ENCODE results near the gene SLC6A18. TPM values are rescaled to one million over a fixed set of nuclear protein-coding genes. Genes with fewer than 3 reads are reported as not detected.

SLC6A18 gene
- polyA plus RNA-seq, 1 donor (not counting 4 experiments of a cell fraction or from before 2014, with no cell fraction given): not detected

DNA sequence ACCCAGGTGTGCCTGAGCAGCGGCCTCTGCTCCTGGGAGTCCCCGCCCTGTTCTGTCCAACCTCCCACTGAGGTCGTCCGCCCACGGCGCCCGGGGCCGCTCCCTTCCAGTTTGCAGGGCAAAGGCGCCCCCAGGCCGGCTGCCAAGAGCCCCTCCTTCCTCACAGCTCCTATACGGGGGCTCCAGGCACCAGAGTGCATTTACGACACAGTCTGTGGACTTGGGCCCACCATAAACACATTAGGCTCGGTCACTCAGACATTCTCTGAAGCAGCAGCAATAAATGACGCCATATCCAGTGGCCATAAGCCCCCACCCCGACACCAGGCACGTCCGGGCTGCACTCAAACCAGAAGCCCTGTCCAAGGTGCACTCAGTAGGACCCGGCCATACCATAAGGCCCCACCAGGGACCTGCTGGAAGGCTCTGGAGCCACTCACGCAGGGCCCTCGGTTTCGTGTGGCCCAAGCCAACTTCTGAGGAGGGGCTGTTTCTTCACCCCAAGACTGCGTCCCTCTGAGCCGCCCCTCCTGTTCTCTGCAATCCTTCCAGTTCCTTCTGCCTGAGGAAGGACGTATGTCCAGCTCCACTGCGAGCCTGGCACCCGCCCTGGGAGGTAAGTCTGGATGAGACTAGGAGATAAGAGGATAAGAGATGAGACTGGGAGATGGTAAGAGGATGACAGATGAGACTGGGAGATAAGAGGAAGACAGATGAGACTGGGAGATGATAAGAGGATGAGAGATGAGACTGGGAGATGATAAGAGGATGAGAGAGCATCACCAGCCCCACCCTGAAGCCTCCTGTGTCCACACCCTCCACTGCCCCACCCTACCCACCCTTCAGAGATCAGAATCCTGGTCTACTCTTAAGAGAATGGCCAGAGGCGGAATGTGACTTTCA, 26.7 kb downstream of the SLC6A18 start:
- H3K27ac ChIP-seq (ENCODE audit: control insufficient read depth, insufficient read depth, low read length): no peak overlapping the region
- dilution Hi-C loops (cut with MboI; ENCODE audit: extremely low pct_ligation_motif_present, low sequenced_read_pairs): no loop called here
- no peaks in the 10 kb centered on the region for H3K36me3 ChIP-seq (ENCODE audit: control insufficient read depth in 2 of 2, extremely low read depth in 1 of 2, insufficient read depth in 2 of 2, low read length in 2 of 2)
- no peak for FAIRE-seq
- no peaks in the 10 kb centered on the region for H3K9me1 ChIP-seq (ENCODE audit: control insufficient read depth, extremely low read depth, insufficient read depth, low read length)
- H2AFZ ChIP-seq (ENCODE audit: control insufficient read depth, low read length): no peak overlapping the region
- no peaks in the 10 kb centered on the region for H4K20me1 ChIP-seq (ENCODE audit: control insufficient read depth, extremely low read depth, insufficient read depth, low read length)
- H3K4me2 ChIP-seq (ENCODE audit: control insufficient read depth, extremely low read depth, insufficient read depth, low read depth, low read length): no peak overlapping the region
- H3K9ac ChIP-seq (ENCODE audit: control insufficient read depth, extremely low read depth, insufficient read depth, low read length): no peak overlapping the region
- no peak for DNase-seq (ENCODE audit: low read depth, low spot score)
- no peaks in the 10 kb centered on the region for H3K79me2 ChIP-seq (ENCODE audit: control insufficient read depth, insufficient read depth, low read length)
- TF ChIP-seq, protein P1, sequence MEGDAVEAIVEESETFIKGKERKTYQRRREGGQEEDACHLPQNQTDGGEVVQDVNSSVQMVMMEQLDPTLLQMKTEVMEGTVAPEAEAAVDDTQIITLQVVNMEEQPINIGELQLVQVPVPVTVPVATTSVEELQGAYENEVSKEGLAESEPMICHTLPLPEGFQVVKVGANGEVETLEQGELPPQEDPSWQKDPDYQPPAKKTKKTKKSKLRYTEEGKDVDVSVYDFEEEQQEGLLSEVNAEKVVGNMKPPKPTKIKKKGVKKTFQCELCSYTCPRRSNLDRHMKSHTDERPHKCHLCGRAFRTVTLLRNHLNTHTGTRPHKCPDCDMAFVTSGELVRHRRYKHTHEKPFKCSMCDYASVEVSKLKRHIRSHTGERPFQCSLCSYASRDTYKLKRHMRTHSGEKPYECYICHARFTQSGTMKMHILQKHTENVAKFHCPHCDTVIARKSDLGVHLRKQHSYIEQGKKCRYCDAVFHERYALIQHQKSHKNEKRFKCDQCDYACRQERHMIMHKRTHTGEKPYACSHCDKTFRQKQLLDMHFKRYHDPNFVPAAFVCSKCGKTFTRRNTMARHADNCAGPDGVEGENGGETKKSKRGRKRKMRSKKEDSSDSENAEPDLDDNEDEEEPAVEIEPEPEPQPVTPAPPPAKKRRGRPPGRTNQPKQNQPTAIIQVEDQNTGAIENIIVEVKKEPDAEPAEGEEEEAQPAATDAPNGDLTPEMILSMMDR (optimal IDR thresholded peaks at IDR 0.05 in 1 of 3, IDR thresholded peaks at IDR 0.05 in 1 of 3, conservative IDR thresholded peaks at IDR 0.05 in 1 of 3; ENCODE audit: extremely low read depth in 1 of 3, insufficient read depth in 2 of 3, low read length in 3 of 3): no peak
- no peak for TF ChIP-seq EZH2 (IDR thresholded peaks at IDR 0.05; ENCODE audit: low read length)
- no peak overlapping the region for H3K4me3 ChIP-seq (ENCODE audit: control insufficient read depth in 2 of 3, extremely low read depth in 1 of 3, insufficient read depth in 2 of 3, low read depth in 1 of 3, low read length in 3 of 3)
- H3K9me3 ChIP-seq (ENCODE audit: control insufficient read depth, low read depth, low read length): no peaks in the 10 kb centered on the region
- H3K27me3 ChIP-seq (ENCODE audit: control insufficient read depth, extremely low read depth, insufficient read depth, low read length): no peaks in the 10 kb centered on the region
- H3K4me1 ChIP-seq (ENCODE audit: control insufficient read depth, extremely low read depth, insufficient read depth, low read length): no peaks in the 10 kb centered on the region

DNA sequence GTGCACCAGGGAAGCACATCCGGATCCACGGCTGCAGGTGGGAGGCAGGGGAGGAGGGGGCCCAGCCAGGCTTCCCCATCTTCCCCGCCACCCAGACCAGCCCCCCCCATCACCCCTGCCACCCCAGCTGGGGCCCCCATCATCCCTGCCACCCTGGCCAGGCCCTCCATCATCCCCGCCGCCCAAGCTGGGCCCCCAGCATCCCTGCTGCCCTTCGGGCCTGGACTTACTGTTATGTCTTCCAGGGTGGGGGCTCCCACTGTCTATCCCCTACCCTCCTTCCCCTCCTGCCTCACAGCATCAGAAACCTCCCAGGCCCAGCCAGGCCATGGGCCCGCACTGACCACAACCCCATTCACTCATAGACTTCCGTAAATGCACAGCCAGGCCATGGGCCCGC, 27.5 kb downstream of the SLC6A18 start:
- Histone ChIP-seq H3K4me3 (ENCODE audit: control insufficient read depth in 2 of 3, extremely low read depth in 1 of 3, insufficient read depth in 2 of 3, low read depth in 1 of 3, low read length in 3 of 3) (no peak overlapping the region), H3K36me3 (ENCODE audit: control insufficient read depth in 2 of 2, extremely low read depth in 1 of 2, insufficient read depth in 2 of 2, low read length in 2 of 2) (no peaks in the 10 kb centered on the region), H3K9ac (ENCODE audit: control insufficient read depth, extremely low read depth, insufficient read depth, low read length) (no peak overlapping the region), H3K9me1 (ENCODE audit: control insufficient read depth, extremely low read depth, insufficient read depth, low read length) (no peaks in the 10 kb centered on the region), H3K4me2 (ENCODE audit: control insufficient read depth, extremely low read depth, insufficient read depth, low read depth, low read length) (no peak overlapping the region), H3K4me1 (ENCODE audit: control insufficient read depth, extremely low read depth, insufficient read depth, low read length) (no peaks in the 10 kb centered on the region), H3K79me2 (ENCODE audit: control insufficient read depth, insufficient read depth, low read length) (no peaks in the 10 kb centered on the region), H3K9me3 (ENCODE audit: control insufficient read depth, low read depth, low read length) (peaks cover 3% of the 10 kb centered on the region), H2AFZ (ENCODE audit: control insufficient read depth, low read length) (no peak overlapping the region), H3K27ac (ENCODE audit: control insufficient read depth, insufficient read depth, low read length) (no peak overlapping the region), H3K27me3 (ENCODE audit: control insufficient read depth, extremely low read depth, insufficient read depth, low read length) (no peaks in the 10 kb centered on the region), H4K20me1 (ENCODE audit: control insufficient read depth, extremely low read depth, insufficient read depth, low read length) (no peaks in the 10 kb centered on the region)
- DNase-seq (ENCODE audit: low read depth, low spot score): no peak
- no peak for FAIRE-seq
- dilution Hi-C loops (cut with MboI; ENCODE audit: extremely low pct_ligation_motif_present, low sequenced_read_pairs): no loop called here
- TF ChIP-seq EZH2 (IDR thresholded peaks at IDR 0.05; ENCODE audit: low read length): no peak
- TF ChIP-seq, protein P1 (optimal IDR thresholded peaks at IDR 0.05 in 1 of 3, IDR thresholded peaks at IDR 0.05 in 1 of 3, conservative IDR thresholded peaks at IDR 0.05 in 1 of 3; ENCODE audit: extremely low read depth in 1 of 3, insufficient read depth in 2 of 3, low read length in 3 of 3): no peak
